GM19099 (cell line): ENCODE data around the gene AMFR.

Experiments used
- POLR2A ChIP-seq: IDR thresholded peaks from 3 replicates; pipeline ENCODE4 v1.6.1; 2011; ENCODE audit warnings: low read depth; ENCODE audit not compliant: insufficient read length; ENCODE audit errors: extremely low read depth

Gene AMFR

GRCh38 chr16:56411624-56412023, 13.7 kb downstream of the AMFR start:
- no peak for TF ChIP-seq POLR2A

GRCh38 chr16:56411123-56411522, 14.2 kb downstream of the AMFR start:
- no peak for TF ChIP-seq POLR2A

- no peak for TF ChIP-seq POLR2A
Measured at GRCh38 chr16:56409195-56409594, 16.1 kb downstream of the AMFR start.

DNA sequence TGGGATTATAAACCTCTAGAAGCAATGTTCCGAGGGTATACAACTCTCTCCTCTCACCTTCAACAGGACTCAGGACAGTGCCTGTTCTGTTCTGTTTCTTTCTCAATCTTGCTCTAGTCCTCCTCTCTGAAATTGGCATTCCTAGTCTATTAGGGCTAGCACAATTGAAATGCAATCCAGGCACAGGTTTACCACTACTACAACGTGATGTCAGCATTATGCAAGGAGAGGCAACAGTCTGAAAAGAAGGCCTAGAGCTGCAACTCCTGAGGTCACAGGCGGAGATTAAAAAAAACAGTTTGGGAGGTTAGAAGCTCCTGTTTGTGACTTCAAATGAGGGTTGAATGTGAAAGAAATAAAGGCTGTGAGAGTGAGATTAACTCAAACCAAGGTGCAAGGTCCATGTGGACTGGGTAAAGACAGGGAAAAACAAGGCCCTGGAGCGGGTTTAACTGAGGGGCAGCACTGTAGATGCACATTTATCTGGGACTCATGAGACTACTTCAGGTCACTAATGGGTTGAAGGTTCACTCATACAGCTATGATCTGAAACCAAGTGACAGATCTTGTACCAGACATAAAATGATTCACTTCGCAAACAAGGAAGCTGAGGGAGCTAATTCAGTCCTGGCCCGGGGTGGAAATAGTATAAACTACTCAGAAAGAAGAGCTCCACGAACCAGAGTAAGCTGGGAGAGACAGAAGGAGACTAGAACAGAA, 16.8 kb downstream of the AMFR start:
- no peak for TF ChIP-seq POLR2A

GRCh38 chr16:56405977-56406672, 19.2 kb downstream of the AMFR start:
- no peak for TF ChIP-seq POLR2A

DNA sequence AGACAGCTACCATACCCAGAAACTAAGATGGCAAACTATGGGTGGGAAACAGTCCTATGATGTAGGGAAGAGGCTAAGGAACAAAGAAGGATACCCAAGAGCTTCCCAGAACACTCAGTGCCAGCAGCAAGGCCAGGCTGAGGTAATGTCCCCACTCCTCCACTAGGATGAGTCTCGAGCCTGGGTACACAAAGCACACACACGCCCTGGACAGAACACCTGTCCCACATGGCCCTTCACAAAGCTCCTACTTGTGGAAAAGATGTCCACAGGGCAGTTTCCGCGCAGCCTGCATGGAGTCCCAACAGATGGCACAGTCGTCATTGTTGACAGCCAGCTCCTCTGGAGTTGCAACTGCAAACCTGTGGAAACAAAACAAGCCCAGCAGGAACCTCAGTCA, 23.9 kb downstream of the AMFR start:
- TF ChIP-seq POLR2A: no peak

DNA sequence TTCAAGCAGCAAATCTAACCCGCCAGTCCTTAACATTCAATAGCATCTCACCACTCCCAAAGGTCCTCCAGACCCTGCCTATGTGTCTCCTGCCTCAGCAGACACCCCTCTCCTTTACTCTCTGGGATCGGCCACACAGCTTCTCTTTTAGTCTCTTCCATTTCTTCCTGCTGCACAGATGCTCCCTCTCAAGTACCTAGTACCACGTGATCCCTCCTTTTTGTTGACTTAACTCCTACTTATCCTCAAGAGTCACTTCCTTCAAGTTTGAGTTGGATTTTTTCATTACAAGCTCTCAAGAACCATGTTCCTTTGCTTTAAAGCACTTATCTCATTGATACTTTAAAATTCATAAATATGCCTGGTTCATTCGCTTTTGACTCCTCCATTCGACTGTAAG, 24.9 kb downstream of the AMFR start:
- no peak for TF ChIP-seq POLR2A

DNA sequence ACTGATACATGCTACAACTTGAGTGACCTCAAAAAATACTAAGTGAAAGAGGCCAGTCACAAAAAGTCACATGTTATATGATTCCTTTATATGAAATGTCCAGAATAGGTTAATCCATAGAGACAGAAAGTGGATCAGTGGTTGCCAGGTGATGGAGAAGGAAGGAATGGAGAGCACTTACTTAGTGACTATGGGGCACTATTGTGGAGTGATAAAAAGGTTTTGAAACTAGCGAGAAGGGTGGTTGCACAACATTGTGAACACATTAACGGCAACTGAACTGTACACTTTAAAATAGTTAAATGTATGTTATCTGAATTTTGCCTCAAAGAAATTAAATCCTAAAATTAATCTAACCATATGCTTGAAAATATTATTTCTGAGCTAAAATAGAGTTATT, 25.9 kb downstream of the AMFR start:
- TF ChIP-seq POLR2A: no peak

GRCh38 chr16:56399047-56399446, 26.3 kb downstream of the AMFR start:
- no peak for TF ChIP-seq POLR2A

- no peak for TF ChIP-seq POLR2A
Measured at GRCh38 chr16:56389554-56389953, 35.8 kb downstream of the AMFR start.

GRCh38 chr16:56388209-56388608, 37.1 kb downstream of the AMFR start:
- TF ChIP-seq POLR2A: no peak

GRCh38 chr16:56387396-56387795, 37.9 kb downstream of the AMFR start:
- TF ChIP-seq POLR2A: no peak

GRCh38 chr16:56384074-56384721, 41.1 kb downstream of the AMFR start:
- no peak for TF ChIP-seq POLR2A

GRCh38 chr16:56382901-56383355, 42.4 kb downstream of the AMFR start:
- no peak for TF ChIP-seq POLR2A

- TF ChIP-seq POLR2A: no peak
Measured at GRCh38 chr16:56382459-56382858, 42.9 kb downstream of the AMFR start.

DNA sequence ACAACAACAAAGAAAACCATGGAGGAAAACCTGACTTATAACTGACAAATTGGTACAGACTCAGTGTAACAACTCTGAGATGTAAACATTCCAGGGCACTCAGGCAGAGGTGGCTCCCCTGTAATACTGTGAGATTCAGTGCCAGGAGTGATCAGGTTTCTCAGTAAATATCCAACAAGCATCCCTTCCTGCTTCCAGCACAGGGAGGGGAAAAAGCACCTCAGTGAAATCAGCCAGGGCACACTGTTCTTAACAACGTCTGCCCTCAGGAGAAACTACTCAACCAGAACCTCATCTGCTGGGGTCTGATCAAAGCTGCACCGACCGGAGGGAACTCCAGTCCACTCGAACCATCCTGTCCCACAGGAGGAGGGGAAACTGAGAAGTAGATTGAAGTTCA, 52.3 kb downstream of the AMFR start:
- no peak for TF ChIP-seq POLR2A

DNA sequence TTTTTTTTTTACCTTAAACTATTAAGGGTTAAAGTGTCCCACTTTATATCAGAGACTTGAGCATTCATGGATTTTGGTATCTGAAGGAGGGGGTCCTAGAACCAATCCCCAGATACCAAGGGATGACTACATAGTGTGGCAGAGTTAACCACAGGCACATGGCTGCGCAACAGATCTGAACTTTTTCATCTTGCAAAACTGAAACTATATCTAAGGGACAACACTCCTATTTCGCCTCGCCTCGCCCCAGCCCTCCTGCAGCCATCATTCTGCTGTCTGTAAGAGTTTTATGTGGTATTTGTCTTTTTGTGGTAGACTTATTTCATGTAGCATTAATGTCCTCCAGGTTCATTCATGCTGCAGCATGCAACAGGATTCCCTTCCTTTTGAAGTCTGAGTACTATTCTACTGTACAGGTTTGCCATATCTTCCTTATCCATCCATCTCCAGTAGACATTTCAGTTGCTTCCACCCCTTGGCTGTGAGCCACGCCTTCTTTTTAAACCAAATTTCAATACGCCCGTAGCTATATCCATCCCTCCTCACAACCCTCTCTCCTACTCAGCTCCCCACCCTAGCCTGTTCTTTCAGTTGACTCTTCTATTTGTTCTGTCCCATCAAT, 53.2 kb downstream of the AMFR start:
- TF ChIP-seq POLR2A: no peak

- TF ChIP-seq POLR2A: no peak
Measured at GRCh38 chr16:56371660-56371937, 53.7 kb downstream of the AMFR start.
